Fibroblast of lung (primary cell): ENCODE data around the gene GPR162. TPM values are rescaled to one million over a fixed set of nuclear protein-coding genes. Genes with fewer than 3 reads are reported as not detected.

Experiments used
- DNase-seq, 2 donors: peaks; one replicate each; pipeline versions ENCODE4 v3.0.0 to v3.0.0-alpha.2; 2010; ENCODE audit warnings: low read depth in 2 of 2
- H2AFZ ChIP-seq: 2 replicates; pipeline ENCODE4 v1.5.1; 2012; ENCODE audit warnings: low read length, control low read depth, inconsistent platforms
- H3K27ac ChIP-seq: 2 replicates; pipeline ENCODE4 v1.5.1; 2011; ENCODE audit warnings: low read length, control low read depth; ENCODE audit not compliant: insufficient read depth
- H3K27me3 ChIP-seq: 2 replicates; pipeline ENCODE4 v1.5.1; 2011; ENCODE audit warnings: mild to moderate bottlenecking, low read length; ENCODE audit not compliant: control insufficient read depth, insufficient read depth
- H3K36me3 ChIP-seq: 2 replicates; pipeline ENCODE4 v1.5.1; 2011; ENCODE audit warnings: low read length; ENCODE audit not compliant: control insufficient read depth, insufficient read depth
- H3K4me1 ChIP-seq: 2 replicates; pipeline ENCODE4 v1.5.1; 2011; ENCODE audit warnings: low read length; ENCODE audit not compliant: control insufficient read depth, insufficient read depth; ENCODE audit errors: extremely low read depth
- H3K4me2 ChIP-seq: 2 replicates; pipeline ENCODE4 v1.5.1; 2011; ENCODE audit warnings: low read length, control low read depth; ENCODE audit not compliant: insufficient read depth; ENCODE audit errors: extremely low read depth
- H3K4me3 ChIP-seq, 4 experiments: fragments of 200-600 bp in 1 of 4; sonication (generic) in 1 of 4; replicated peaks in 1 of 4; 2 replicates each; pipeline ENCODE4 v1.5.1; 2011 to 2016; ENCODE audit warnings: low read length in 4 of 4, low read depth in 3 of 4, mild to moderate bottlenecking in 3 of 4, control low read depth in 2 of 4, inconsistent platforms in 1 of 4, mixed read lengths in 1 of 4; ENCODE audit not compliant: insufficient read depth in 1 of 4; ENCODE audit errors: control extremely low read depth in 1 of 4
- H3K79me2 ChIP-seq: 2 replicates; pipeline ENCODE4 v1.5.1; 2012; ENCODE audit warnings: mild to moderate bottlenecking, low read length, inconsistent platforms; ENCODE audit not compliant: control insufficient read depth, insufficient read depth
- H3K9ac ChIP-seq: 2 replicates; pipeline ENCODE4 v1.5.1; 2011; ENCODE audit warnings: mild to moderate bottlenecking, low read length, control low read depth; ENCODE audit not compliant: insufficient read depth
- H3K9me3 ChIP-seq: 2 replicates; pipeline ENCODE4 v1.5.1; 2012; ENCODE audit warnings: low read depth, low read length; ENCODE audit not compliant: control insufficient read depth, insufficient read depth
- H4K20me1 ChIP-seq: 2 replicates; pipeline ENCODE4 v1.5.1; 2011; ENCODE audit warnings: low read length; ENCODE audit not compliant: control insufficient read depth, insufficient read depth; ENCODE audit errors: extremely low read depth
- CTCF ChIP-seq, 2 donors: IDR thresholded peaks in 1 of 2; conservative IDR thresholded peaks in 1 of 2; 1 replicate in 1 of 2; 2 replicates in 1 of 2; pipeline ENCODE4 v1.5.1; 2011 to 2012; ENCODE audit warnings: low read length in 2 of 2, control low read depth in 1 of 2, inconsistent platforms in 1 of 2, low read depth in 1 of 2, mild to moderate bottlenecking in 1 of 2
- EZH2 ChIP-seq: IDR thresholded peaks from 2 replicates; pipeline ENCODE4 v1.5.1; 2012; ENCODE audit warnings: low read length, control low read depth, mild to moderate bottlenecking; ENCODE audit errors: missing control alignments
- polyA plus RNA-seq, 2 donors: library from polyadenylated mRNA; depleted of rRNA in 1 of 2; stranded (reverse) in 1 of 2; unstranded in 1 of 2; fragments of >200 nt; gene quantifications; 2 replicates each; pipeline ENCODE4 v1.2.1, GENCODE V29; 2011 to 2012; ENCODE audit warnings: missing spikeins in 1 of 2
- total RNA-seq: library from RNA; depleted of rRNA; stranded (reverse); fragments of >200 nt; gene quantifications from 2 replicates; pipeline ENCODE4 v1.2.1, GENCODE V29; 2014

Gene GPR162
- total and polyA plus RNA-seq, 2 donors (not counting 1 experiment from before 2014, with no cell fraction given) = 5.6 to 11.1 TPM

DNA sequence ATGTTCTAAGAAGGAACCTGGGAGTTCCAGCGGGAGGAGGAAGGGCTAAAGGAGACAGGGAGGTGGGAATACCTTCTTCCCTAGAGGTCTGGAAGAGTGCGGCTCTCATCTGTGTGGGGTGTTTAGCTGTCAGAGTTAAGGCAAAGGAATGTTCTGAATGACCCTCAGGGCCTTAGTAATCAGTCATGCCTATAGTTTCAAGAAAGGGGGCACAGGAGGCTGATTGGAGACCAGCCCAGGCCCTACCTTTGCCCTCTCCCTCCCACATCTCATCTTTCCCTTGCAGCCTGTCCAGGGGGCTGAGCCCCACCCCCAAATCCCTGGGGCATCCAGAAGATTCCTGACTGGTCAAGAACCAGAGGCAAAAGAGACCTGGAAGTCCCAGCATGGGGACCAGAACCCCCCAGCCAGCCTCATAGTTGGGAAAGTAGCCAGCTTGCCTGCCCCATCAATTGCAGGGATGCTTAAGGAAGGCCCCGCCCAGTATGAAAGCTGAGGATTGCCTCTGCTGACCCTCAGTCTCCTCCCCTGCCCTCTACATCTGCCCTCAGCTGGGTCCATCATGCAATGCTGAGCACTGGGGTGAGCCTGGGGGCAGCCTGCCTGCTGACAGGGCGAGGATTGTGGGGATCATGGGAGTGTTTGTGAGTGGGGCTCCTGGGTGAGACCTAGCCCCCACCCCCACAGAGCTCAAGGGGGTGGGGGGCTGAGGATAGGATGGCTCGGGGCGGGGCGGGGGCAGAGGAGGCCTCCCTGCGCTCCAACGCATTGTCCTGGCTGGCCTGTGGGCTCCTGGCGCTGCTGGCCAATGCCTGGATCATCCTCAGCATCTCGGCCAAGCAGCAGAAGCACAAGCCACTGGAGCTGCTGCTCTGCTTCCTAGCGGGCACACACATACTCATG, 1.8 kb downstream of the GPR162 start:
- no peak overlapping the region for H3K9ac ChIP-seq
- H3K27me3 ChIP-seq = peaks cover 2% of the 10 kb centered on the region
- H3K4me1 ChIP-seq = peaks cover 24% of the 10 kb centered on the region

GRCh38 chr12:6824085-6824775, 2.6 kb downstream of the GPR162 start:
- Histone ChIP-seq H3K9ac (no peak overlapping the region), H2AFZ (no peak overlapping the region), H3K79me2 (peaks cover 11% of the 10 kb centered on the region), H3K9me3 (no peaks in the 10 kb centered on the region), H3K27me3 (peaks cover 2% of the 10 kb centered on the region), H3K4me3 (no peak overlapping the region), H3K4me2 (no peak overlapping the region), H3K36me3 (peaks cover 6% of the 10 kb centered on the region), H4K20me1 (no peaks in the 10 kb centered on the region), H3K4me1 (peaks cover 24% of the 10 kb centered on the region), H3K27ac (no peak overlapping the region)
- TF ChIP-seq EZH2 = no peak
- no peak for TF ChIP-seq CTCF (conservative IDR thresholded peaks at IDR 0.05 in 1 of 2, IDR thresholded peaks at IDR 0.05 in 1 of 2; ENCODE audit: low read depth in 1 of 2, low read length in 2 of 2)
- no peak for DNase-seq

More for the DNA sequence above, 1.8 kb downstream of the GPR162 start:
- H3K9me3 ChIP-seq = no peaks in the 10 kb centered on the region
- no peak overlapping the region for H3K27ac ChIP-seq
- no peak overlapping the region for H2AFZ ChIP-seq
- no peak overlapping the region for H3K4me3 ChIP-seq
- DNase-seq = no peak
- H3K36me3 ChIP-seq = peaks cover 6% of the 10 kb centered on the region
- H3K79me2 ChIP-seq = peaks cover 3% of the 10 kb centered on the region
- TF ChIP-seq CTCF (conservative IDR thresholded peaks at IDR 0.05 in 1 of 2, IDR thresholded peaks at IDR 0.05 in 1 of 2; ENCODE audit: low read depth in 1 of 2, low read length in 2 of 2) (no peak), EZH2 (no peak)
- H3K4me2 ChIP-seq = no peak overlapping the region
- H4K20me1 ChIP-seq = no peaks in the 10 kb centered on the region

DNA sequence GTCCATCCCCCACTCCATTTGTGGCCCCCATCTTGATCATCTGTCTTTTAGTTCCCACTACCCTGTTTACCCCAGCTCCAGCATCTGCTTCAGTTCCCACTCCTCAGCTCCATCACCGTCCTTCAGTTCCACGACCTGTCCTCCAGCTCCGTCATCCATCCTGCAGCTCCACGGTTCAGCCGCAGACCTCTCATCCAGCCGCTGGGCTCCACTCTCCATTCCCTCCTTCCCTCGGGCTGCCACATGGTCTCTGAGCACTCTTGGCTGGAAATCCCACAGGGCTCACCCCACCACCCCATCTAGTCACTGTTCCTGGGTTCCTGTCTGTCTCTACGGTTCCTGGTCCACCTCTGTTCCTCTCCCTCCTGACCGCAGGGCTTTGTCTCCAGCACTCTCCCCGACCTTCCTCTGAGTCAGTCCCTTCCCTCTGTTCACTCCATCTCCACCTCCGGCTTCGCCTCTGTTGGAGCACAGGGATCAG, 3.3 kb downstream of the GPR162 start:
- Histone ChIP-seq H3K4me3 (peak overlapping the region in 2 of 4 experiments; percentile 38 to 48), H4K20me1 (no peaks in the 10 kb centered on the region), H3K9me3 (no peaks in the 10 kb centered on the region), H3K36me3 (peaks cover 7% of the 10 kb centered on the region), H3K27me3 (peaks cover 2% of the 10 kb centered on the region), H3K27ac (peak overlapping the region; percentile 2), H3K9ac (no peak overlapping the region), H3K4me2 (peak overlapping the region; percentile 39), H3K79me2 (peaks cover 18% of the 10 kb centered on the region), H2AFZ (no peak overlapping the region), H3K4me1 (peaks cover 24% of the 10 kb centered on the region)
- TF ChIP-seq CTCF (conservative IDR thresholded peaks at IDR 0.05 in 1 of 2, IDR thresholded peaks at IDR 0.05 in 1 of 2; ENCODE audit: low read depth in 1 of 2, low read length in 2 of 2) (no peak), EZH2 (no peak)
- DNase-seq = peak in 1 of 2 donors; percentile 71
